ENCODE results near the gene ESYT2.
"Not testable (repeated sequence)": the region's sequence is repeated elsewhere in the genome, so short reads cannot be mapped to it uniquely, and the experiment has no call there.

The ESYT2 gene

GRCh38 chr7:158867214-158867984 lies 38.1 kb upstream of the ESYT2 start:
- ChIA-PET POLR2A (no interaction called here), CTCF (no interaction called here)

GRCh38 chr7:158865977-158866376 lies 36.7 kb upstream of the ESYT2 start:
- TF ChIP-seq CTCF (IDR thresholded peaks at IDR 0.05; ENCODE audit: control extremely low read depth, extremely low read depth, low read depth, missing control alignments) = no peak
- DNase-seq (ENCODE audit: extremely low spot score) = no peak
- ChIA-PET CTCF (no interaction called here), POLR2A (no interaction called here)

More at GRCh38 chr7:158867214-158867984, 38.1 kb upstream of the ESYT2 start:
- no peak for DNase-seq (ENCODE audit: extremely low spot score)
- TF ChIP-seq CTCF (IDR thresholded peaks at IDR 0.05; ENCODE audit: control extremely low read depth, extremely low read depth, low read depth, missing control alignments) = no peak

GRCh38 chr7:158865462-158865922 lies 36.2 kb upstream of the ESYT2 start:
- POLR2A ChIA-PET = no interaction called here
- CTCF ChIA-PET = no interaction called here
- peak; percentile 37 for DNase-seq (ENCODE audit: extremely low spot score)
- TF ChIP-seq CTCF (IDR thresholded peaks at IDR 0.05; ENCODE audit: control extremely low read depth, extremely low read depth, low read depth, missing control alignments) = no peak

GRCh38 chr7:158864833-158865232 lies 35.5 kb upstream of the ESYT2 start:
- ChIA-PET POLR2A (interaction anchor here (0.6 kb wide), 1 partner anchor 56 kb away, joined by 3 read pairs; no protein-coding TSS in a partner anchor), CTCF (interaction anchor here (1.4 to 2.3 kb wide), 3 partner anchors 35 to 112 kb away, joined by 3 to 12 read pairs (median 4); partner anchors contain the start of gene ESYT2)
- no peak for DNase-seq (ENCODE audit: extremely low spot score)
- no peak for TF ChIP-seq CTCF (IDR thresholded peaks at IDR 0.05; ENCODE audit: control extremely low read depth, extremely low read depth, low read depth, missing control alignments)

GRCh38 chr7:158864507-158864820 lies 35.2 kb upstream of the ESYT2 start:
- ChIA-PET POLR2A (interaction anchor here (0.6 to 0.7 kb wide), 2 partner anchors 47 to 56 kb away, joined by 3 read pairs; no protein-coding TSS in a partner anchor), CTCF (interaction anchor here (0.6 to 2.3 kb wide), 7 partner anchors 17 to 173 kb away, joined by 3 to 12 read pairs (median 3); partner anchors contain the start of gene ESYT2)
- no peak for TF ChIP-seq CTCF (IDR thresholded peaks at IDR 0.05; ENCODE audit: control extremely low read depth, extremely low read depth, low read depth, missing control alignments)
- no peak for DNase-seq (ENCODE audit: extremely low spot score)

- POLR2A ChIA-PET = interaction anchor here (0.6 to 1.1 kb wide), 6 partner anchors 9 to 1170 kb away, joined by 3 to 10 read pairs (median 4); partner anchors contain the start of gene ESYT2
Observed at GRCh38 chr7:158863611-158864506, 34.5 kb upstream of the ESYT2 start.

GRCh38 chr7:158862985-158863610 lies 33.8 kb upstream of the ESYT2 start:
- ChIA-PET CTCF (interaction anchor here (0.8 to 2.3 kb wide), 9 partner anchors 9 to 172 kb away, joined by 3 to 12 read pairs (median 3); partner anchors contain the start of gene ESYT2), POLR2A (interaction anchor here (0.6 to 1.1 kb wide), 4 partner anchors 8 to 1169 kb away, joined by 3 to 10 read pairs (median 6); partner anchors contain the start of gene ESYT2)
- DNase-seq (ENCODE audit: extremely low spot score) = not testable (repeated sequence)

More at GRCh38 chr7:158863611-158864506, 34.5 kb upstream of the ESYT2 start:
- DNase-seq (ENCODE audit: extremely low spot score) = peak; percentile 67
- no peak for TF ChIP-seq CTCF (IDR thresholded peaks at IDR 0.05; ENCODE audit: control extremely low read depth, extremely low read depth, low read depth, missing control alignments)
- CTCF ChIA-PET = interaction anchor here (0.6 to 2.3 kb wide), 10 partner anchors 8 to 173 kb away, joined by 3 to 12 read pairs (median 3); partner anchors contain the start of gene ESYT2
